ENCODE results near the gene ALPK1.

- TF ChIP-seq POLR2AphosphoS5 (IDR thresholded peaks at IDR 0.05; ENCODE audit: low read depth, low read length) (no peak), SIN3A (conservative IDR thresholded peaks at IDR 0.05 in 1 of 2, IDR thresholded peaks at IDR 0.05 in 1 of 2; ENCODE audit: low read depth in 1 of 2, low read length in 2 of 2) (no peak), EGR1 (IDR thresholded peaks at IDR 0.05; ENCODE audit: borderline replicate concordance, low read depth, low read length) (no peak), CTCF (IDR thresholded peaks at IDR 0.05; ENCODE audit: control extremely low read depth in 1 of 3, insufficient read depth in 1 of 3, low read depth in 1 of 3, low read length in 3 of 3) (peak in 1 of 3 experiments; percentile 20; a peak in 1 of 4 replicates), MAX (IDR thresholded peaks at IDR 0.05) (no peak), HDAC6 (IDR thresholded peaks at IDR 0.05; ENCODE audit: low read depth, low read length) (no peak), CREB1 (IDR thresholded peaks at IDR 0.05) (no peak), BACH1 (IDR thresholded peaks at IDR 0.05; ENCODE audit: low read length) (no peak)
These were observed 152.5 kb downstream of the ALPK1 start for GRCh38 chr4:112449708-112450107.
